ENCODE data around the gene CTNNA3.

- no peak for TF ChIP-seq EZH2phosphoT487 (IDR thresholded peaks at IDR 0.05; ENCODE audit: borderline replicate concordance, low read length)
- no peak for TF ChIP-seq CTCF (IDR thresholded peaks at IDR 0.05; ENCODE audit: low read depth, low read length, poor library complexity, severe bottlenecking)
Measured at GRCh38 chr10:66786709-66787108, 909.3 kb downstream of the CTNNA3 start.

Measured in DOHH2 (cell line).